ENCODE measurements around the gene APEX2.

APEX2 gene

GRCh38 chrX:54999717-55000598 lies at the start of gene APEX2:
Gene APEX2 (plus strand): TSS chrX:55000363. CDS start chrX:55000423, 60 bp downstream.
- peak within 1 kb of the TSS; percentile 71 for H3K4me3 ChIP-seq
- no peak for TF ChIP-seq CTCF (IDR thresholded peaks at IDR 0.05)
- peak within 1 kb of the TSS; percentile 77 to 88 for H3K27ac ChIP-seq
- peak; percentile 91 for DNase-seq (ENCODE audit: low spot score)

- H3K4me3 ChIP-seq, result no peak overlapping the region
- H3K27ac ChIP-seq, result no peak overlapping the region
- TF ChIP-seq CTCF (IDR thresholded peaks at IDR 0.05), result no peak
- DNase-seq (ENCODE audit: low spot score), result no peak
Measured at GRCh38 chrX:54950730-54951375, 49.3 kb upstream of the APEX2 start.

GRCh38 chrX:54961750-54962149 lies 38.4 kb upstream of the APEX2 start:
- DNase-seq (ENCODE audit: low spot score), result no peak
- no peak overlapping the region for H3K4me3 ChIP-seq
- TF ChIP-seq CTCF (IDR thresholded peaks at IDR 0.05), result no peak
- no peak overlapping the region for H3K27ac ChIP-seq

GRCh38 chrX:54964766-54965497 lies 35.2 kb upstream of the APEX2 start:
- no peak overlapping the region for H3K27ac ChIP-seq
- no peak for DNase-seq (ENCODE audit: low spot score)
- no peak for TF ChIP-seq CTCF (IDR thresholded peaks at IDR 0.05)
- no peak overlapping the region for H3K4me3 ChIP-seq

GRCh38 chrX:54977387-54977786 lies 22.8 kb upstream of the APEX2 start:
- no peak for DNase-seq (ENCODE audit: low spot score)
- Histone ChIP-seq H3K4me3 (no peak overlapping the region), H3K27ac (no peak overlapping the region)
- no peak for TF ChIP-seq CTCF (IDR thresholded peaks at IDR 0.05)

- DNase-seq (ENCODE audit: low spot score), result no peak
- no peak overlapping the region for H3K27ac ChIP-seq
- H3K4me3 ChIP-seq, result no peak overlapping the region
- no peak for TF ChIP-seq CTCF (IDR thresholded peaks at IDR 0.05)
Measured at GRCh38 chrX:54978448-54978847, 21.7 kb upstream of the APEX2 start.

All from coronary artery (tissue), 2 donors.